Stimulated activated CD4-positive, alpha-beta T cell treated with anti-CD3 and anti-CD28 coated beads, Interleukin-12 subunit alpha, Interleukin-12 subunit beta, amount 100 ng/mL, for 48 hours (primary cell): ENCODE measurements around the gene KRT86.

Experiments
- DNase-seq, 3 donors: peaks; one replicate each; pipeline ENCODE4 v3.0.0-alpha.2; 2020; ENCODE audit warnings: low read depth in 2 of 3, low spot score in 1 of 3

The KRT86 gene

GRCh38 chr12:52274521-52275120, at the start of gene KRT86:
TSS of gene KRT86 (plus strand) at chr12:52274645. CDS start at chr12:52301917, 27,272 bp downstream.
- DNase-seq: no peak

DNA sequence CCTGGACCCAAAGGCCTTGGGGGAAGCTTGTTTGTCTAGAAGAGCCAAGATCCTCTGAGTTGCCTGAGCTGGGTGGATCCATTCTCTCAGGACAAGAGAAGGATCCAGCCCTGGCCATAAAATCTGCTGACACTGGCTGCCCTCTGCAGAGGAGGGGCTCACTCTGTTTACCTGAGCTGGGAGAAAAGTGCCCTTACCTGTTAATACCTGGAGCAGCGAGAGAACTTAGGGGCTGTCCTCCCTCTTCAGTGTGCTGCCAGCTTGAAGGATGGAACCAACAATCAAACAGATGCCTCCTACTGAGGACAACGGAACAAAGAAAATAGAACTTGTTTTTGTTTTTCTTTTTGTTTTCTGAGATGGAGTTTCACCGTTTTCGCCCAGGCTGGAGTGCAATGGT, 48.7 kb upstream of the KRT86 start:
- no peak for DNase-seq

DNA sequence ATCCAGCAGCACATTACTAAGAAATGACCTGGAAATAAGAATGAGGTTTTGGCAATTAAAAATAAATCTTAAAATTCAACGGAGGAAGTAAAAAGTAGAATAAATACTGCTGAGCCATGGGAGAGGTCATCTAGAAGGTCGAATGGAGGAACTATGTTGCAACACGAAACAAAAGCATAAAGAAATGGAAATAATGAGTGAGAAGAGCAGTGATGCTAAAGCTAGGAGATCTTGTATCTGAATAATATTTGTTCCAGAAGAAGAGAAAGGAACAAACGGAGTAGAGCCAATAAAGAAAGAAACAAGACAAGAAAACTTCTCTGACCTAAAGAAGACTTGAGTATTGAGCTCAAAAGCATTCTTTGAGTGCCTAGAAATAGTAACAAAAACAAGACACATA, 48.0 kb upstream of the KRT86 start:
- no peak for DNase-seq

- no peak for DNase-seq
These were observed 46.8 kb upstream of the KRT86 start for GRCh38 chr12:52227606-52228166.

DNA sequence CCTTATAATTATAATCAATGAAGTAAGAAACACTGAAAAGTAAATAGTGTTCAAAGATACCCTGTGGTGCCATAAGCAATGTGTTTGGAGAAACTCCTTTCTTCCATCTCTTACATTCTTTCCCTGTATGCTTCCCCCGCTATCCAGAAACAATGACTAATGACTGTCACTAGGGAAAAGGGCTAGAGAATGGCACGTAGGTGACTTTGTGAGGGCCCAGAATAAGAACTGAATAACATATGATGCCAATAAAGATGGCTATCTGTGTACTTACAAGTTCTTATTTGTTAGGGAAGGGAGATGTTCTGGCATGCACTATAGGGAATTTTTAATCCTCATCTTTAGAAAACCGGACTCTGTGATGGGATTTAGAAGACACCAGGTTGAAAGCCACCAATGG, 46.1 kb upstream of the KRT86 start:
- DNase-seq: no peak

DNA sequence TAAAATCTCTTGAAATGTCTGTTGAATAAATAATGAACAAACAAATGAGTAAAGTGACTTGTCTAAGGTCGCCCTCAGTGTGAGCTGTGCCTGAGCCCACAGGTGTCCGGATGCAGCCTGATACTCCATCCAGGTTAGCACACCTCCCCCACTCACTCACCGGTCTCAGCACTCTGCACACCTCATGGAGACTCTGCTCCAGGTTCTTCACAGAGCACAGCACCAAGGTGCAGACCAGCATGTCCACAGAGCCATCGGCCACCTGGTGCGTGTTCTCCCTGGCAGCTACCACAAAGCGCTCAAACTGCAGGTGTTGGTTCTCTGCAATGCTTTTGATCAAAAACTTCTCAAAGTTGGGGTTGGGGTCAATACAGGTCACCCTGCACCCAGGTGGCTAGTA, 45.5 kb upstream of the KRT86 start:
- DNase-seq: no peak

GRCh38 chr12:52229836-52230343, 44.6 kb upstream of the KRT86 start:
- DNase-seq: no peak

- no peak for DNase-seq
These were observed 43.8 kb upstream of the KRT86 start for GRCh38 chr12:52230364-52231281.

DNA sequence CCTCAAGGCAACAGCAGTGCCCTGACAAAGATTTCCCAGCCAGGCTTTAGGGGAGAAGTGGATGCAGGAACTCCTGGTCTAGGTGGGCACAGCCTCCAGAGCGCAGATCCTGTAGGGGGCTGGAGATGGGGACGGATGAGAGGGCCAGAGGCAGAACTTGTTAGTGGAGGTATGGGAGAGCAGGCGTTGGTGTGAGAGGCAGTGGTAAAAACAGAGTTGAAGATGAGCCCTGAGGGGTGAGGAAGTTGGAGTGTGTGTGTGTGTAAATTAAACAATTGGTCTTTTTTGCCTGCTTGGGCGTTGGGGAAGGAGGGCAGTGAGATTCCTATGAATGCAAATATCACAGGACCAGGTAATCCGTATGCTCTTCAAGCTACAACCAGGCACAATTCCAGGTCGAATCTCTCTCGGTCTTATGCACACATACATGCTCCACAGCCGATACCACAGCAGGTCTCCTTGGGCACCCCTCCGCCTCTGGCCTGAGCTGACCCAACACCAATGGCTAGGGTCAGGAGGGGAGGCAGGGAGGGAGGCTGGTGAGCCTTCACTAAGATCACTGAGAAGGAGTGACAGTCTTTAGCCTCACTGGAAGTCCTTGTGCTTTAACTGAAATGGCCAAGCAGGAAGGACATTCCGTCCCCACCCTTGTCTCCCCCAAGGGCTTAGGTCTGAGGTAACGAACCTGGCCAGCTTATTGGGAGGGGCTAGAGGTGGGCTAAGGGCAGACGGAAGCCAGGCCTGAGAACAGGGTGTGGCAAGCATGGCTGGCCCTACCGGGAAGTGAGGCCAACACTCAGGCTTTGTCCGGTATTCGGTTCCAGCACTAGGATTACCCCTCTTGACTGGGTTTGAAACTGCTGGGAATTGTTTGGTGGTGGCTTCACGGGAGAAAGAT, 42.9 kb upstream of the KRT86 start:
- no peak for DNase-seq

GRCh38 chr12:52232203-52232673, 42.2 kb upstream of the KRT86 start:
- DNase-seq: no peak

GRCh38 chr12:52232674-52233461, 41.6 kb upstream of the KRT86 start, which contains the start of gene KRT7:
TSS of gene KRT7 (plus strand) at chr12:52233243. CDS start at chr12:52233297, 54 bp downstream.
- DNase-seq: no peak

DNA sequence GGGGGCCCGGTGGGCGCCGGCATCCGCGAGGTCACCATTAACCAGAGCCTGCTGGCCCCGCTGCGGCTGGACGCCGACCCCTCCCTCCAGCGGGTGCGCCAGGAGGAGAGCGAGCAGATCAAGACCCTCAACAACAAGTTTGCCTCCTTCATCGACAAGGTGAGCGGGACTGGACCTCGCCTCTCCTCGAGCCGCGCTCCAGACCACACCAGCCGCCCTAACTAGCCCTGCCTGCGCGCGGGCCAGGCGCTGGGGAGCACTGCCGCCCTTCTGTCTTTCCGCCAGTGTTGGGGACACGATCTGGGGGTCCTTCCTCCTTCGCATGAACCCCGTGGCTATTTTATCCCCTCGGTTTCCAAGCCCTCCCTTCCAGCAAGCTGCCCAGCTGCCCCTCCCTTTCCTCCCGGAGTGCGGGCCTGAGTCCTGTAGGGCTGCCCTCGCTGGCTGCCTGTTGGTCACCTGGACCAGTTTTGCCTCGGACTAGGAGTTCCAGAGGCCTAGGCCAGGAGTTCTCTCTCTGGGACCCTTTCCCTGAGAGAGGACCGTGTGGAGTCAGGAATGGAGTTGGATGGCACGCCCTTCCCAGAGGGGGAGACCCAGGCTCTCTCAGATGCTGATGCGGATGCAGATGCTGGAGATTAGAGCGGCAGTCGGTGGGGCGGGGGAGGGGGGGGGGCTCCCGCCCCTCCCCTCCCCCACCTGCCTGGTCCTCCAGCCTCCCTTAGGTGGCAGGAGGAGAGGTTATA, 40.8 kb upstream of the KRT86 start:
- DNase-seq: no peak

GRCh38 chr12:52234223-52234810, 40.1 kb upstream of the KRT86 start:
- DNase-seq: no peak

- DNase-seq: no peak
These were observed 39.3 kb upstream of the KRT86 start for GRCh38 chr12:52235001-52235764.

DNA sequence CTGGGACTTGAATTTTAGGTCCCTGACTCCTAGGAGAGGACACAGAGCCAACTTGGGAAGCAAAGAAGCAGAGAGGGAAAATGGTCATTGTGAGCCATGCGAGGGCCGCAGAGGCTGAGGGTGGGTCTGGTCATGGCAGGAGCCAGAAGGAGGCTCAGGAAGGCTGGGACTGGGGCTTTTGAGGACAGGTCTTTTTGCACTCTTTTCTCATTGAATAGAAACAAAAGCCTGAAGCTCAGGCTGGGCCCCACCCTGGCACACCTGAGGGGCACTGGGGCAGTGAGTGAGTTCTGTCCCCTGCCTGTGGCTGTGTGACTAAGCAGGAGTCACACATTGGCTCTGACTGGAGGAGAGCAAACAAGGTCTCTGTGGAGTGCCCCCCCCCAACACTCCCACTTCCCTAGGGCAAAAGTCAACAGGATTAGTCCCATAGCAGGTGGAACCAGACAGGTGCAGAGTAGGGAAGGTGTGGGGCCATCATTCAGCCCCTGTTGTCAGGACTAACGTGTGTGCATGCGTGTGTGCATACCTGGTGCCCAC, 38.6 kb upstream of the KRT86 start:
- no peak for DNase-seq

DNA sequence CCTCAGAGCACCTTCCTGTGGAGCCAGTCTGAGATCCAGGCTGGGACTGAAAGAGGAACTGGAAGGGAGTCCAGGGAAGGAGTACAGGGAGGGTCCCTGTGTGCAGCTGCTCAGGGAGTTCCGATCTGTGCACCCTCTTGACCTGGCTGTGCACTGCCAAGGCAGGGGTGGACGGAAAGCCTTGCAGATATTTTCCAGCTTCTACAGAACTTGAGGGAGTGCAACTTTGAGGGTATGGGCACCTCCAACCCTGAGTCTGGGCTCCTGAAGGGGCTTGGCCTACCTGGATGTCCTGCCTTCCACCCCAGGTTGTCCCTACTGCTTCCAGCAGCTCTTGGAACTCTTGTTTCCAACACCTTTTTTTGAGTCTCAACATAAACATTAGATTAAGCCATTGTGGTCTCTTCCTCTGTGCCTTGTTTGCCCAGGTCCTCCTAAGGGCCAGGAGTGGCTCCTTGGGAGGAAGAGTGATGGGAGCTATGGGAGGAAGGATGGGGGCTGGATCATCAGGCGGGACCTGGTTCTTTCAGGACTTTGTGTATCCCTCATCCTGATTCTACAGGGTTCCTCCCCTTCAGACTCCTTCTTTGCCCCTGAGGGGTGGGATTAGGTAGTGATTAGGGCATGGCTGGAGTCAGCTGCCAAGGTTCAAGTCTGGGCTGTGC, 37.9 kb upstream of the KRT86 start:
- DNase-seq: no peak

DNA sequence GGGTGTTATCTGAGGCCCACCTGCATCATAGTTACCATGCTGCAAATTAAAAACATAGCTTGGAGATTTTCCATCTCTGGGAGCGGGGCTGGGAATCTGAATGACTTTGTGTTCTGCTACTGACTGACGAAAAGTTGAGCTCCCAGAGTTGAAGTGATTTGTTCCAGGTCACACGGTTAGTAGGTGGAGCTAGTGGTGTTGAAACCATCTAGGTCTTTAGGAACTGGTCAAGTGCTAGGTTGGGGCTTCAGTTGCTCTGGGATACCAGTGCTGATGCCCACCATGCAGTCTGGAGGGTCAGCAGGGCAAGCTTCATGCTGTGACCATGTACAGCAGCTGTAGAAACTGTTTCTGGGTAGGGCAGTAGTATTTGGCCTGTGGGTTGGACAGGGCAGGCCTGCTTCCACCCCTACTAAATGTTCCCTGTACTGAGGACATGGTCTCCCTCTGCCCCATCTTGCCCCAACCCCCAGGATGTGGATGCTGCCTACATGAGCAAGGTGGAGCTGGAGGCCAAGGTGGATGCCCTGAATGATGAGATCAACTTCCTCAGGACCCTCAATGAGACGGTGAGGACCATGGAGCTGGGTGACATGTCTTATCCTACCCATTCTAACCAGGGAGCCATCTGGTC, 36.1 kb upstream of the KRT86 start:
- DNase-seq: no peak
